DMS53 treated with DMSO at 0.1 percent for 48 hours (cell line): ENCODE results near the gene TSSK1B.
"Not testable (repeated sequence)": the region's sequence is repeated elsewhere in the genome, so short reads cannot be mapped to it uniquely, and the experiment has no call there.

Experiments
- DNase-seq: peaks from one replicate; lab custom pipeline; 2025; ENCODE audit not compliant: unreplicated experiment; lab: John Stamatoyannopoulos, UW

The TSSK1B gene

DNA sequence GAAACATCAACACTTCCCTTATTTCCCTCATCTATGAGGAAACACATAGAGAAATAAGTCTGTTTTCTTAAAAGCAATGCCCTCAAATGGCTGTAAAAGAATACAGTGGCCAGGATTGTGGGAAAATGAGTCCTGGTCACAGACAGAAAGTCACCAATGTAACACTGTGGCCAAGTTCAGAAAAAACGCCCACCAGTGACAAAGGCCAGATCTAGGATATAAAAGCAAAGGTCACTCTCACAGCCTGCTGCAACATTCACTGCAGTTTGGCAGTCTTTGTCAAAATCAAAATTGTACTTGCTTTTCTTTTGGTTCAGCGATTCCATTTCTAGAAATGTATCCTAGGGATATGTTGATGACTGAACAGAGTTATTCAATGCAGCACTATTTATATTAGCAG is 30.5 kb downstream of the TSSK1B start:
- DNase-seq: no peak

DNA sequence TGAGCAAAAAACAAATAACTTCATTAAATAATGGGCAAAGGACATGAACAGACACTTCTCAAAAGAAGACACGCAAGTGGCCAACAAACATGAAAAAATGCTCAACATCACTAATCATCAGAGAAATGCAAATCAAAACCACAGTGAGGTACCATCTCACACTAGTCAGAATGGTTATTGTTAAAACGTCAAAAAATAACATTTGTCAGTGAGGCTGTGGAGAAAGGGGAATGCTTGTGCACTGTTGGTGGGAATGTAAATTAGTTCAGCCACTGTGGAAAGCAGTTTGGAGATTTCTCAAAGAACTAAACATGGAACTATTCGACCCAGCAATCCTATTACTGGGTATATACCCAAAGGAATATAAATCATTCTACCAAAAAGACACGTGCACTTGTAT is 36.8 kb downstream of the TSSK1B start:
- DNase-seq: not testable (repeated sequence)

DNA sequence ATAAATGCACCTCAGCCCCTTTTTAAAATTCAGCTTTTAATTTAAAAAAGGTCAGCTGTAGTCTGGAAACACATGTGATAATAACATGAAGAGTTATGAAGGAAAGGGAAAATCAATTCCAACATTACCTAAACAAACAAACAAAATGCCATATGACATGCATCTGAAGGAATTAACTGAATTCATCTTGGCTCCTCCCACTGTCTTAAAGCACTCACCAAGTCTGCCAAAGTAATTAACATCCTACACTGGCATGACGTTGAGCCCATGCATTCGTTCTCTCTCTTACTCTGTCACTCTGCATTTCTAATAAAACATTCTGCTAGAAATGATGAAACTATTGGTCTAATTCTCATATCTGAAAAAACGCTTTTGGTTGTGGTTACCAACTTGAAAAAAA is 37.7 kb downstream of the TSSK1B start:
- DNase-seq: no peak

DNA sequence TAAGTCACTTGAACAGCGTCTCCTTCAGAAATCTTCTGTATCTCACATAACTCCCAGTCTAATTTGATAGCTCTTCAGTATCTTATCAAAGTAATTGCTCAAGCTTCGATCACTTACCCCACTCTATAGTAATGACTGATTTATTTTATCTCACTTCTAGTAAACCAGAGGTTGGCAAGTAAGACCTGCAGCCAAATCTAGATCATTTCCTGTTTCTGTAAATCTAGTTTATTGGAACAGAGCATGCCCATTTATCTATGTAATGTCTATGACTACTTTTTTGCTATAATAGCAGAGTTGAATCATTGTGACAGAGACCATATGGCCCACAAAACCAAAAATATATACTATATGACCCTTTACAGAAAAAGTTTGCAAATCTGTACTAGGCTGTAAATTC is 40.1 kb downstream of the TSSK1B start:
- DNase-seq: no peak

DNA sequence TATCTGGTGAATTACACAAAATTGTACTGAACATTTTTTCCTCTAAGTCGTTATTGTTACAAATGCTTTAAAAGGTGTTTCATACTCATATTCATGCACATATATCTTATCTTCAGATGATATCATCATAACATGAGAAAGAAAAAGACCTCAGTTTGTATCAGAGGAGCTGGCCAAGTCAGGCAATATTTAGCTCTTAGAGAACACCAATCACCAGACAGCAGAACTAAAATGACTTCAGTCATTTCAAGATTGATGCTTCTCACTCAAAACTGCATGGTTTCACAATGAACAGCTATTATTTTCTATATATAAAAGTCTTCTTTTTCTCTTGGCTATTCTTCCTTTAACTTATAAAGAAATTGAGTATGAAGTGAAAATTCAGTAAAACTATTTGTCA is 44.6 kb downstream of the TSSK1B start:
- DNase-seq: no peak

DNA sequence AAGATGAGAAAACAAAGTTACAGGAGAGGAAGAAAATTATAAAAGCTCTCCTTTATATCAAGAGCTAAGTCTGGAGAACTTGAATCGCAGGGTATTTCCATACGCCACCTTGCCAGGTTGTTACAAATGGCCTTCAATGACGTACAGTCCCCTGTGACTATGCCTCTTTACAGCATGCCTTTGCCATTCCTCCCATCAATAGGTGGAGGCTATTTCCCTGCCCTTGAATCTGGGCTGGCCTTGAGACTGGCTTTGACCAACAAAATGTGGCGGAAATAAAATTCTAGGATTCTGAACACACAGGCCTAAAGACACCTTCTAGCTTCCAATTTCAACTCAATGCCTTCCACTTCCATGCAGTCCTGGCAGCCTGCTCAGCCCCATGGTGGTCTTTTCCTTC is 45.7 kb downstream of the TSSK1B start:
- DNase-seq: no peak

DNA sequence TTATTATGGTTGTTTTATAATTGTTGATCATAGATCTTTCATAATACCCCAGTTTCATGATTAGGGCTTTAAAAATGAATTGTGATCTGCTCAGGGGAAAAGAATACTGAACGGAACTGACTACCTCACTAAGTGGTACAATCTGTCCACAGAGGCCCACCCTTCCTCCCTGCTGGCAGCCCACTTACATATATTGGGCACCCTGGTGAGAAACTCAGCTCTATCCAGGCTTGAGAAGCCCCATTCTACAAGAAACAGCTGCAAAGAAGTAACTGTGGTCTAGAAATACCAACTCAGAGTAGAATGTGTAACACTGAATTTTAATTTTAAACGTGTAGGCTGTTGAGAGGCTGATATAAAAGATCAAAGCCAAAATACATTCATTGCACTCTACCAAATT is 46.9 kb downstream of the TSSK1B start:
- no peak for DNase-seq

DNA sequence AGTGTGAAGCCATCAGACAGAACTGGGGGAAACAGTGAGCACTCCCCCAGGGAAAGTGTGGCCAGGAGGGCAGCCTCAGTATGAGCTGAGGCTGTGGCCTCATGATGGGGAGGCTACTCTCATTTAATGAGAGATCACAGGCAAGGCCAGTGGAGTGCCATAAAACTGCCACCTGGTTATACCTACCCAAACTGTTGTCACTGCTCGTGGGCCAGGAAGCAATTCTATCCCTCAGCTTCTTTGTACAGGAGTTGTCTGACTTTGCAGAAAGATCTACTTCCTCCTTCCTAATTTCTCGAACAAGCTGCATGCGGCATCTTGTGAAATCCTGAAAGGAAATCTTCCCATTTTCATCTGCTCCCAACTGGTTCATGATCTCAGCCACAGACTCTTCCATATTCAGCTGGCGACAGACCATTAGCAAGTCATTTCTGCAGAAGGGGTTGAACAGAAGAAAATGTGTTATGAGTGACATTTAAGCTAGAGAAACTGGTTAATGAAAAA is 50.0 kb downstream of the TSSK1B start:
- no peak for DNase-seq

DNA sequence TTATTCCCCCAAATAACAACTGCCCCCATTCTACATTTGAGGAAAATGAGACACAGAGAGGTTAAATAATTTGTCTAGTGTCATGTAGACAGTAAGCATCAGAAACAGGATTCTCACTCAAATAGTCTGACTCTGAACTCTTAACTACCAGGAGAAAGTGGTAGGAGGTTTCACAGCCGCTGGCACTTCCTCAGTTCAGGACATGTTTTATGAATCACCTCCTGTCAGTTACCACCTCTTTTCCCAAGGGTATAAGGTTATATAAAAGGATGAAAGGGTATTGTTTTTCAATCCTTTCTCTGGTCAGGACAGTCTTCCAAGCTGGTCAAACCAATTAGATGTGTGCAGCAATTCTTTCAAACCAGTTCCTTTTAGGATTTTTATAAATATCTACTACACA is 52.1 kb downstream of the TSSK1B start:
- DNase-seq: no peak
